ENCODE data around the gene NPC1.
"Not testable (repeated sequence)": the region's sequence is repeated elsewhere in the genome, so short reads cannot be mapped to it uniquely, and the experiment has no call there.

DNA sequence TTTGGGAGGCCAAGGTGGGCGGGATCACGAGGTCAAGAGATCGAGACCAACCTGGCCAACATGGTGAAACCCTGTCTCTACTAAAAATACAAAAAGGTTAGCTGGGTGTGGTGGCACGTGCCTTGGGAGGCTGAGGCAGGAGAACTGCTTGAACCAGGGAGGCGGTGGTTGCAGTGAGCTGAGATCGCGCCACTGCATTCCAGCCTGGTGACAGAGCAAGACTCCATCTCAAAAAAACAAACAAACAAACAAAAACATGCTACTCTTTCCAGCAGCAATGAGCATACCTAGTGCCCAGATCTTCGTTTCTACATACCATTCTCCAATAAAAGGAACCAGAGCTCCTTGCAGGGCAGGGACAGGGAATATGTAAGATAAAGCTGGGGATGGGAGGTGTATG lies 28.8 kb downstream of the NPC1 start:
- not testable (repeated sequence) for TF ChIP-seq POLR2A (IDR thresholded peaks at IDR 0.05)
- TF ChIP-seq, protein P1, sequence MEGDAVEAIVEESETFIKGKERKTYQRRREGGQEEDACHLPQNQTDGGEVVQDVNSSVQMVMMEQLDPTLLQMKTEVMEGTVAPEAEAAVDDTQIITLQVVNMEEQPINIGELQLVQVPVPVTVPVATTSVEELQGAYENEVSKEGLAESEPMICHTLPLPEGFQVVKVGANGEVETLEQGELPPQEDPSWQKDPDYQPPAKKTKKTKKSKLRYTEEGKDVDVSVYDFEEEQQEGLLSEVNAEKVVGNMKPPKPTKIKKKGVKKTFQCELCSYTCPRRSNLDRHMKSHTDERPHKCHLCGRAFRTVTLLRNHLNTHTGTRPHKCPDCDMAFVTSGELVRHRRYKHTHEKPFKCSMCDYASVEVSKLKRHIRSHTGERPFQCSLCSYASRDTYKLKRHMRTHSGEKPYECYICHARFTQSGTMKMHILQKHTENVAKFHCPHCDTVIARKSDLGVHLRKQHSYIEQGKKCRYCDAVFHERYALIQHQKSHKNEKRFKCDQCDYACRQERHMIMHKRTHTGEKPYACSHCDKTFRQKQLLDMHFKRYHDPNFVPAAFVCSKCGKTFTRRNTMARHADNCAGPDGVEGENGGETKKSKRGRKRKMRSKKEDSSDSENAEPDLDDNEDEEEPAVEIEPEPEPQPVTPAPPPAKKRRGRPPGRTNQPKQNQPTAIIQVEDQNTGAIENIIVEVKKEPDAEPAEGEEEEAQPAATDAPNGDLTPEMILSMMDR (IDR thresholded peaks at IDR 0.05), result not testable (repeated sequence)

Data from esophagus squamous epithelium (tissue), 4 donors.